GM19438 (cell line): ENCODE measurements around the gene SCML2.
"Not testable (repeated sequence)": the region's sequence is repeated elsewhere in the genome, so short reads cannot be mapped to it uniquely, and the experiment has no call there.

Experiments
- ATAC-seq: cut with Tn5 transposase; IDR thresholded peaks from one replicate; pipeline ENCODE4 v1.9.1; 2021; ENCODE audit warnings: low read depth; ENCODE audit not compliant: unreplicated experiment

Gene SCML2

GRCh38 chrX:18354369-18355223 is at the start of gene SCML2:
Gene SCML2, minus strand, starts transcription at chrX:18354688. Its CDS starts 20,617 bp downstream, at chrX:18334071.
- ATAC-seq, result no peak

DNA sequence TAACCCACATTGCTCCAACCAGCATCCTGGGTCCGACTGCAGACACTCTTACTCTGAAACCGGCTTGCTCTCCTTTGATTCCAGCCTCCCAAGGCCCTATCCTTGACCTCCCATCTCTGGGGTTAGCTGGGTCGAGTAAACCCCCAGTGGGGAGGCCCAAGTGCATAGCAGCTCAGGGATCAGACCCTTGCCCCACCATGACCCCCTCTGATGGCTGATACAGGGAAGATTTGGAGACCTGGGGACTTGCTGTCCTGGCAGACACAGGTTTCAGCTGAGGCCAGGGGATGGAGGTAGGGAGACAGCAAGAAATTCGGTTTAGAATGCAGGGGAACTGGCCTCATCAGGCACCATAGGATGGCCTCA is 47.3 kb upstream of the SCML2 start:
- no peak for ATAC-seq

DNA sequence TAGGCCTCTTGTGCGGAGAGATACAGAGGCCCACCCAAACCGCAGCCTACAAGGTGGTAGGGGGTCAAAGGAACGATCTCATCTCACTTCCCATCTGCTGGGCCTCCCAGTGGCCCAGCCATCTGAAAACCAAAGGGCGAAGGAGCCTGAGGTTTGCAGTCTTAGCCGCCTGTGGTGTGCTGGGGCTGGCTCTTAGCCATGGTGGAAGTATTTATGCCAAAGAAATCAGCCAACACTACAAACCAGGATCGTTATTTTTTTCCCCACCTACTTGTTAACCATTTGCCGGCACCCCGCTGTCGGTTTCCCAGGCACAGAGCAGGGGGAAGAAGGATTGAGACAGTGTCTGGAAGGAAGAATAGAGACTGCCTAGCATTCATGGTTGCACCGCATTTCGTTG is 40.0 kb upstream of the SCML2 start:
- no peak for ATAC-seq

DNA sequence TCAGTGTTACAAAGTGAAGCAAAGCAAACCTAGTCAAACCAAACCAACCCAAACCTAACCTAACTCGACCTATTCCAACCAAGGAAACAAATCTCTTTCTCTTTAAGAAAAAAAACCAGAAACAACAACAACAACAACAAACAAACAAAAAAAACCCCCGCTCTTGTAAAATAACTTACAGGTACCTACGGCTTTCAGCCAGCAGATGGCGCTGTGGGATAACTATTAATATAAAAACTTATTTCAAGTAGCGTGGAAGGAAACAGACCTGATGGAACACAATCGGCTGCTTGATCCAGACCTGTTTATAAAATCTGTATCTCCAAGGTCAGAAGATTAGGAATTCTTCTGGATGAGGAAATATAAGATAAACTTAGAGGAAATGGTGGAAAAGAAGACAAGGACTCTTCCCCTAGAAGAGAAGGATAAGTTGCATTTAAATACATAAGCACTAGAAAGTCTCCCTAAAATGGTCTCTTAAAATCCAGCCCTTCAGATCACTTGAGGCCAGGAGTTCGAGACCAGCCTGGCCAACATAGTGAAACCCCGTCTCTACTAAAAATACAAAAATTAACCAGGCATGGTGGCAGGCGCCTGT is 36.6 kb upstream of the SCML2 start:
- no peak for ATAC-seq

DNA sequence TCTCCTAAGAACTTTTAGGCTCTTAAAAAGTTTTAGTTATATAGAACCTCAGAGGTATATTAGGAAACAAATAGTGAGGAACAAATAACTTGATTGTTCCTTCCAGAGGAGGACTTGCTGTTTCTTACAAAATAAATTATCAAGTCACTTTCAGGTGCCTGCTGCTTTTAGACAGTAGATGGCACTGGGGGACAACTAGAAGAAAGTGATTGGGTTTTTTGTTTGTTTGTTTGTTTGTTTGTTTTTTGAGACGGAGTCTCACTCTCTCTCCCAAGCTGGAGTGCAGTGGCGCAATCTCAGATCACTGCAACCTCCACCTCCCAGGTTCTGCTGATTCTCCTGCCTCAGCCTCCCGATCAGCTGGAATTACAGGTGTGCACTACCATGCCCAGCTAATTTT is 35.5 kb upstream of the SCML2 start:
- no peak for ATAC-seq

- ATAC-seq, result no peak
Measured at GRCh38 chrX:18377796-18378195, 23.3 kb upstream of the SCML2 start.

- not testable (repeated sequence) for ATAC-seq
Measured at GRCh38 chrX:18375131-18375805, 20.8 kb upstream of the SCML2 start.

DNA sequence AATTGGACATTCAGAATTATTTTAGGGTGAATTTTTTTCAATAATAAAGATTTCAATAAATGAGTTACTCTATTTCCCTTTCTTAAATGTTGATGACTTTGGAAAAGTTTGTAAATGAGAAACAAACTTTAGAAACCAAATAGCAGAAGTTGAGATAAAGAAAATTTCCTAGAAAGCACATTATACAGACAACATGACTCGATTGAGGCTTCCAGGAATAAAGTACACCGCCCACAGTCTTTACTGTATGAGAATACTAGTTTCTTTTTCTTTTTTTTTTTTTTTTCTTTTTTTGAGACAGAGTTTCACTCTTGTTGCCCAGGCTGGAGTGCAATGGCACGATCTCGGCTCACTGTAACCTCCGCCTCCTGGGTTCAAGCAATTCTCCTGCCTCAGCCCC is 14.6 kb upstream of the SCML2 start:
- ATAC-seq, result not testable (repeated sequence)

GRCh38 chrX:18368402-18368801 is 13.9 kb upstream of the SCML2 start:
- ATAC-seq, result no peak

GRCh38 chrX:18360867-18361266 is 6.4 kb upstream of the SCML2 start:
- no peak for ATAC-seq

DNA sequence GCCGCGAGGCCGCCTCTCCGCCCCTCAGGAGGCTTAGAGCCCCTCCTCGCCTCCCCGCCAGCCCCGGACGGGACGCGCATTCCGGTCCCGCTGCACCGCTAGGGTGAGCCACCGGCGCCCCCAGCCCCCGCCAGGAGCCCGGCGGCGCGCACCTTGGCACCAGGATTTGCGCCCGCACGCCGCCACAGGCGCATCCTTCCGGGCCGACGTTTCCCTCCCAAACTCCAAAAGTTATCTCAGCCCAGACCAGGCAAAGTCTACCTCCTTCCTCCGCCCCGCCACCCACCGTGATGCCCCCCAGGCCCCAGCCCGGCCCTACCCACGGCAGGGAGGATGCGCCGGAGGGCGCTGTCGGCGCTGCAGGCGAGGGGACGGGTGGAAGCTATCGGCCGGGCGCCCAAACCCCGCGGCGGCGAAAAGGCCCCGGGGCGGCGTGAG is 538 bp downstream of the SCML2 start:
- no peak for ATAC-seq

- no peak for ATAC-seq
Measured at GRCh38 chrX:18351784-18352183, 2.7 kb downstream of the SCML2 start.

GRCh38 chrX:18348047-18348446 is 6.4 kb downstream of the SCML2 start:
- ATAC-seq, result no peak

- no peak for ATAC-seq
Measured at GRCh38 chrX:18309401-18309800, 45.1 kb downstream of the SCML2 start.

GRCh38 chrX:18297251-18297650 is 57.2 kb downstream of the SCML2 start:
- no peak for ATAC-seq

GRCh38 chrX:18294893-18295292 is 59.6 kb downstream of the SCML2 start:
- ATAC-seq, result no peak

DNA sequence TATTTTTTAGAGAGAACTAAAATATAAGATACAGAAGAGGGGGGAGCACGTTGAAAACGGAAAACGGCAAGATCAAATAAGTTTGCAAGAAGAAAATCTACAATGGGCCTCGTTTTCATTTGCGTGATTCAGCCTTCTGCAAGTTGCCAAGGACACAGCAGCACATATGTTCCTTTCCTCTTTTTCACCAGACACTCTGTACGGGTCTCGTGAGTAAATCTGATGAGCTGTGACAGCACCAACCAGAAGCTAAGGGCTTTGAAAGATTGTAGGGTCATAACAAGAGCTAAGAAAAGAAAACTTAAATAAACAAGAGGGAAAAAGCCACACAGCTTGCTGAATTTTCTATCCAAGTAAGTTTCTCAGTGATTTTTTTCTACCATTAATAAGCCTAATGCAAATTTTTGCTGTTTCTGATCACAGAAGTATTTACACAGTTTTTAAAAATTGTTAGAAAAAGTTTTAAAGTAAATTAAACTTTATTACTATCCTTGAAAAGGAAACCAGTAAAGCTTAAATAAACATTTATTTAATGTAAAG is 63.4 kb downstream of the SCML2 start:
- no peak for ATAC-seq

DNA sequence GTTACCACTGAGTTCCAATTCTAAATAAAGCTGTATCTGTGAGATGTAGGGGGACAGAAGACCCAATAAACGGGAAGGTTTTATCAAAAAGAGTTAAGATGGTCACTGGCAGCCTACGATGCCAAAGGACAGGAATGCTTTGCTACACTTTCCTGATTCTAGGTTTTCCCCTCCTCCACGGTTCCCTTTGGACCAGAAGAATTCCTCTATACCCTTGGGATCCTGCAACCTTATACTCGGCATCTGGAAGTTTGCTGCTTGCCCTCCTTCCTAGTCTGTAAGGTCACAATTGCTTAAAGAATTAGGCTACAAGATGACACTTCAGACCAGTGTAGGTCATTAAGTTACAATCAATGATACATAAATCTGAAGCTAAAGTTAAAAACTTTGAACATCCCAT is 64.3 kb downstream of the SCML2 start:
- no peak for ATAC-seq

DNA sequence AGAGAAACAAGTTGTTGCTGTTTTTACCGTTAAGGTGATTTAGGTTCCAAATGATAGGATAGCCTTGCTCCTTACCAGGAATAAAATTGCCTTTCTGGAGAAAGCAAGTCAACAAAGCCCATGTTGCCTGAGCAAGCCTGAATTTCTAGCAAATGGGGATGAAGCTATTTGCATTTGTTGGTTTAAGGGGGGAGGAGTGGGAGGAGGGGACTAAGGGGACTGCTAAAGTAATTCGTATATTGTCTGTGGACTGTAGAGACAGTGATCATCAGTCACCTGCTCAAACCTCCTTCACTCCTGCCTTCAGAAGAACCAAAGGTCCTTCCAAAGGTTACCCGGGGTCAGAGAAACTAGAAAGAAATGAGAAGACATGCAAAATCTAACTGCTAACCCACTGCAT is 65.8 kb downstream of the SCML2 start:
- ATAC-seq, result no peak

- no peak for ATAC-seq
Measured at GRCh38 chrX:18286322-18286831, 68.1 kb downstream of the SCML2 start.

DNA sequence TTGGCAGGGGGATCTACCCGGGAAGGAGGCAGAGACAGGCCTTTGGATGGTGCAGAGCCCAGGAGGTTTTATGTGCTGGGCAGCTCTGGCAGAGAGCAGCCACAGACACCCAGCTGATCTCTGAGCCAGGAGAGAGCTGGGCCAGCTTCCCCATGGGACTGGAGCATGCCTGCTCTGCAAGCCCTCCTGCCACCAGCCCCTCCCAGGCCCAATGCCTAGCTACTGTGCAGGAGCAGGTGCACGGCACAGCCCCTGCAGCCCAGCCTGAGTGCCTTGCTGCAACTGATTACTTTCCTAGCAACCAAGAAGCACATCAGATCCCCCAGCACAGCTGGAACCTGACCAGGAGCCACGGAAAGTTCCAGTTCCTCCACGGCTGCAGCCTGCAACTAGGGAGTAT is 76.0 kb downstream of the SCML2 start:
- ATAC-seq, result no peak
